ENCODE results near the gene CPA4. TPM values are rescaled to one million over a fixed set of nuclear protein-coding genes. Genes with fewer than 3 reads are reported as not detected.
A peak's percentile ranks its signal among the peaks of the same experiment; 100 is the strongest.

CPA4 gene
- total and polyA plus RNA-seq, 4 donors, result 0.55 to 2.3 (median 1.2) TPM

DNA sequence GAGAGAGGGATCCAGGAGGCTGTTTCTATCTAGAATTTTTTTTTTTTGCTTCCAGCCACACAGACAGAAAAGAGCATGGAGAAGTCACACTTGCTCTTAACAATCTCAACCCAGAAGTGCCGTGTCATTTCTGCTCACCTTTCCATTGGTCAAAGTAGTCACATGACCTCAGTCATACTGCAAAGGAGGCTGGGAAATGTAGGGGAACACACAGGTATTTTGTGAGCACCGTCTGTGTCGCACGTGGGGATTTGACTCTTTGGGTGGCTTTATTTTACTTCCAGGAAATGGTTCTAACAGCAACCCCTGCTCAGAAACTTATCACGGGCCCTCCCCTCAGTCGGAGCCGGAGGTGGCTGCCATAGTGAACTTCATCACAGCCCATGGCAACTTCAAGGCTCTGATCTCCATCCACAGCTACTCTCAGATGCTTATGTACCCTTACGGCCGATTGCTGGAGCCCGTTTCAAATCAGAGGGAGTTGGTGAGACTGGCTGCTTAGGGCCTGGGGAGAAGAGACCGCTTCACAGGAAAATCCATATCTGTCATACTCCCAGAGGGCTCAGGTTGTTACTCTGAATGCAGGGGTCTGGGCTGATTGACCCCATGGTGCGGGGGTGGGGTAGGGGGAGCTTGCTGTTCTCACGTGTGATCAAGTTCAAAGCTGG lies 74.3 kb downstream of the CPA4 start:
- H3K27me3 ChIP-seq (ENCODE audit: control insufficient read depth in 3 of 3, insufficient read depth in 3 of 3, low read length in 2 of 3), result no peaks in the 10 kb centered on the region
- 88 to 94% methylated on average over 13 of the region's 13 CpGs for WGBS, 2 donors
- H3K9ac ChIP-seq (ENCODE audit: insufficient read depth in 1 of 2, low read length in 2 of 2), result no peak overlapping the region
- H3K4me3 ChIP-seq, result no peak overlapping the region
- peaks cover 0 to 44% (median 20%) of the 10 kb centered on the region in 5 donors for H3K4me1 ChIP-seq (ENCODE audit: control insufficient read depth in 5 of 5, insufficient read depth in 5 of 5, low read length in 5 of 5)
- ATAC-seq (ENCODE audit: insufficient read depth, low FRiP score), result no peak
- no peaks in the 10 kb centered on the region for H3K36me3 ChIP-seq (ENCODE audit: control insufficient read depth in 4 of 4, insufficient read depth in 4 of 4, low read length in 4 of 4)
- H3K27ac ChIP-seq (ENCODE audit: low read depth in 1 of 2, low read length in 1 of 2), result no peak overlapping the region
- TF ChIP-seq, protein P1, sequence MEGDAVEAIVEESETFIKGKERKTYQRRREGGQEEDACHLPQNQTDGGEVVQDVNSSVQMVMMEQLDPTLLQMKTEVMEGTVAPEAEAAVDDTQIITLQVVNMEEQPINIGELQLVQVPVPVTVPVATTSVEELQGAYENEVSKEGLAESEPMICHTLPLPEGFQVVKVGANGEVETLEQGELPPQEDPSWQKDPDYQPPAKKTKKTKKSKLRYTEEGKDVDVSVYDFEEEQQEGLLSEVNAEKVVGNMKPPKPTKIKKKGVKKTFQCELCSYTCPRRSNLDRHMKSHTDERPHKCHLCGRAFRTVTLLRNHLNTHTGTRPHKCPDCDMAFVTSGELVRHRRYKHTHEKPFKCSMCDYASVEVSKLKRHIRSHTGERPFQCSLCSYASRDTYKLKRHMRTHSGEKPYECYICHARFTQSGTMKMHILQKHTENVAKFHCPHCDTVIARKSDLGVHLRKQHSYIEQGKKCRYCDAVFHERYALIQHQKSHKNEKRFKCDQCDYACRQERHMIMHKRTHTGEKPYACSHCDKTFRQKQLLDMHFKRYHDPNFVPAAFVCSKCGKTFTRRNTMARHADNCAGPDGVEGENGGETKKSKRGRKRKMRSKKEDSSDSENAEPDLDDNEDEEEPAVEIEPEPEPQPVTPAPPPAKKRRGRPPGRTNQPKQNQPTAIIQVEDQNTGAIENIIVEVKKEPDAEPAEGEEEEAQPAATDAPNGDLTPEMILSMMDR (IDR thresholded peaks at IDR 0.05; ENCODE audit: control extremely low read depth, extremely low read depth), result no peak
- DNase-seq, result no peak
- H3K9me3 ChIP-seq (ENCODE audit: control insufficient read depth in 4 of 4, insufficient read depth in 3 of 4, low read length in 3 of 4), result no peaks in the 10 kb centered on the region

GRCh38 chr7:130367836-130368746 lies 75.1 kb downstream of the CPA4 start:
- H3K27ac ChIP-seq (ENCODE audit: low read depth in 1 of 2, low read length in 1 of 2), result peak overlapping the region in 1 of 2 donors; percentile 34
- no peak overlapping the region for H3K9ac ChIP-seq (ENCODE audit: insufficient read depth in 1 of 2, low read length in 2 of 2)
- H3K27me3 ChIP-seq (ENCODE audit: control insufficient read depth in 3 of 3, insufficient read depth in 3 of 3, low read length in 2 of 3), result no peaks in the 10 kb centered on the region
- DNase-seq (peak in 1 of 3 donors; percentile 41), ATAC-seq (ENCODE audit: insufficient read depth, low FRiP score) (no peak)
- no peak overlapping the region for H3K4me3 ChIP-seq
- H3K9me3 ChIP-seq (ENCODE audit: control insufficient read depth in 4 of 4, insufficient read depth in 3 of 4, low read length in 3 of 4), result no peaks in the 10 kb centered on the region
- no peaks in the 10 kb centered on the region for H3K36me3 ChIP-seq (ENCODE audit: control insufficient read depth in 4 of 4, insufficient read depth in 4 of 4, low read length in 4 of 4)
- H3K4me1 ChIP-seq (ENCODE audit: control insufficient read depth in 5 of 5, insufficient read depth in 5 of 5, low read length in 5 of 5), result peaks cover 0 to 53% (median 29%) of the 10 kb centered on the region in 5 donors
- TF ChIP-seq, protein P1 (IDR thresholded peaks at IDR 0.05; ENCODE audit: control extremely low read depth, extremely low read depth), result no peak
- WGBS, 2 donors, result 84 to 85% methylated on average over 19 of the region's 19 CpGs

DNA sequence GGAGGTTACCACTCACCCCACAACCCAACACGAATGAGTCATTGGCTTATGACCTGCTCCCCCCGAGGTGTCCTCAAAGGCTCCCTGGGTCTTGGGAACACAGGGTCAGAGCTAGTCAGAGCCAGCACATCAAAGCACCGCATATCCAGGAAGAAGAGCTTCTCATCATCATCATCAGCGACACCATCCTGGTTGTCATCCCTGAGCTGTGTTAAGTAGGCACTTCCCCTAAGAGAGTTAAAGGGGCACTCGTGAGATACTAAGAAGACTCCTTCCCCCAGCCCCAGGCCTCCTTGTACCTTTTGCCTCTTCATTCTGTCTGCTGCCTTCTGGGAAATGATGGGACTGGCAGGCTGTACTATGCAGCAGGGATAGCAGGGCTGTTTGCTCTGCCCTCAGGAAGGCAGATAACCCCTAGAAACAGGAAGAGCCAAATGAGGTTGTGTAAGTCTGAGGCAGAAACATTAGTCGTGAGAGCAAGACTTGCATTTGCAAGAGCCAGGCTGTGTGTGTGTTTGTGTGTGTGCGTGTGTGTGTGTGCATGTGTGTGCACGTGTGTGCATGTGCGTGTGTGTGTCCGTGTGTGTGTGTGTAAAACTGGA lies 76.2 kb downstream of the CPA4 start:
- WGBS, 2 donors, result 28 to 33% methylated on average over 10 of the region's 10 CpGs
- Histone ChIP-seq H3K4me1 (ENCODE audit: control insufficient read depth in 5 of 5, insufficient read depth in 5 of 5, low read length in 5 of 5) (peaks cover 0 to 64% (median 40%) of the 10 kb centered on the region in 5 donors), H3K9me3 (ENCODE audit: control insufficient read depth in 4 of 4, insufficient read depth in 3 of 4, low read length in 3 of 4) (no peaks in the 10 kb centered on the region), H3K9ac (ENCODE audit: insufficient read depth in 1 of 2, low read length in 2 of 2) (no peak overlapping the region), H3K4me3 (no peak overlapping the region), H3K36me3 (ENCODE audit: control insufficient read depth in 4 of 4, insufficient read depth in 4 of 4, low read length in 4 of 4) (no peaks in the 10 kb centered on the region), H3K27me3 (ENCODE audit: control insufficient read depth in 3 of 3, insufficient read depth in 3 of 3, low read length in 2 of 3) (no peaks in the 10 kb centered on the region), H3K27ac (ENCODE audit: low read depth in 1 of 2, low read length in 1 of 2) (peak overlapping the region in 1 of 2 donors; percentile 13)
- TF ChIP-seq, protein P1 (IDR thresholded peaks at IDR 0.05; ENCODE audit: control extremely low read depth, extremely low read depth), result no peak
- no peak for ATAC-seq (ENCODE audit: insufficient read depth, low FRiP score)
- peak; percentile 68 to 88 (median 77) for DNase-seq
